GM23248 (cell line): ENCODE data around the gene NUDT2.

Experiments used
- EZH2 ChIP-seq: fragments of 200-600 bp; sonication (generic); IDR thresholded peaks from 2 replicates; pipeline ENCODE4 v1.6.1; 2018; ENCODE audit warnings: antibody characterized with exemption, mild to moderate bottlenecking; ENCODE audit not compliant: insufficient read depth, poor library complexity, severe bottlenecking
- EZH2phosphoT487 ChIP-seq: fragments of 200-600 bp; sonication (generic); IDR thresholded peaks from 2 replicates; pipeline ENCODE4 v1.6.1; 2018; ENCODE audit warnings: antibody characterized with exemption, moderate library complexity, mild to moderate bottlenecking, low read depth; ENCODE audit not compliant: insufficient read depth

DNA sequence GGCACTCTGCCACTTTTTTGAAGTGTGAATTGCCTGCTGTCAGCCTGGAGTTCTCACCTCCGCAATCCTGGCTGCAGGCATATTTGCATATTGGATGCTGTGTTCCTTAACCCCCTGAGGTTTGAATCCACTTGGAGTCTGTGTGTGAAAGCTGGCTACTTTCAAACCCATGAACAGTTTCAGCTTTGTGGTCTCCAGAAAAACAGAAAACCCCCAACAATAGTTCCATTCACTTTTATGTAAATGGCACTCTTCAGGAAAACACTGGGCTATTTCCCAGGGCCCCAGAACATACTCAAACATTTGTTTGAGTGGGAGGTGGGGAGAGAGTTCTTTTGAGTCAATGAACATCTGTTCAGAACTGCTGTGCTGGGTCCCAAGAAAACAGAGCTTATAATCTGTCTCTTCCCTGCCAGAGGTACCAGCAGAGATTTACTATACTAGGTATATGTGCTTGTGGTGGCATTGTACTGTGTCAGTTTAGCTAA, 5.0 kb downstream of the NUDT2 start:
- no peak for TF ChIP-seq EZH2
- TF ChIP-seq EZH2phosphoT487 = no peak
